ENCODE measurements around the gene NOP14. TPM values are rescaled to one million over a fixed set of nuclear protein-coding genes. Genes with fewer than 3 reads are reported as not detected.
"Not testable (repeated sequence)": the region's sequence is repeated elsewhere in the genome, so short reads cannot be mapped to it uniquely, and the experiment has no call there.

Gene NOP14
- total RNA-seq, 1 donor from 2014 or later: 16.6 TPM

GRCh38 chr4:2942532-2943363 is 20.5 kb downstream of the NOP14 start:
- DNase-seq: no peak

GRCh38 chr4:2942037-2942531 is 21.1 kb downstream of the NOP14 start:
- DNase-seq: no peak

GRCh38 chr4:2941138-2942036 is 21.8 kb downstream of the NOP14 start:
- DNase-seq: no peak

GRCh38 chr4:2940267-2941137 is 22.7 kb downstream of the NOP14 start:
- DNase-seq: no peak

GRCh38 chr4:2939383-2940243 is 23.6 kb downstream of the NOP14 start:
- DNase-seq: no peak

GRCh38 chr4:2938906-2939305 is 24.3 kb downstream of the NOP14 start:
- DNase-seq: no peak

- not testable (repeated sequence) for DNase-seq
Observed at GRCh38 chr4:2938411-2938810, 24.8 kb downstream of the NOP14 start.

- DNase-seq: no peak
Observed at GRCh38 chr4:2937986-2938385, 25.2 kb downstream of the NOP14 start.

GRCh38 chr4:2937146-2937857 is 25.9 kb downstream of the NOP14 start:
- no peak for DNase-seq

- no peak for DNase-seq
Observed at GRCh38 chr4:2936773-2937145, 26.4 kb downstream of the NOP14 start.

- DNase-seq: no peak
Observed at GRCh38 chr4:2935762-2936743, 27.2 kb downstream of the NOP14 start.

GRCh38 chr4:2934813-2935761 is 28.1 kb downstream of the NOP14 start:
- DNase-seq: peak; percentile 97

GRCh38 chr4:2934077-2934812 is 29.0 kb downstream of the NOP14 start:
- DNase-seq: peak; percentile 47

- DNase-seq: no peak
Observed at GRCh38 chr4:2933566-2934076, 29.6 kb downstream of the NOP14 start.

- DNase-seq: no peak
Observed at GRCh38 chr4:2932951-2933565, 30.1 kb downstream of the NOP14 start.

- DNase-seq: no peak
Observed at GRCh38 chr4:2932321-2932950, 30.8 kb downstream of the NOP14 start.
